Stimulated activated CD4-positive, alpha-beta T cell treated with anti-CD3 and anti-CD28 coated beads, Interleukin-12 subunit alpha, Interleukin-12 subunit beta, amount 100 ng/mL, for 48 hours (primary cell): ENCODE data around the gene FRMD4A.
"Not testable (repeated sequence)": the region's sequence is repeated elsewhere in the genome, so short reads cannot be mapped to it uniquely, and the experiment has no call there.

Source experiments
- DNase-seq, 3 donors: peaks; one replicate each; pipeline ENCODE4 v3.0.0-alpha.2; 2020; ENCODE audit warnings: low read depth in 2 of 3, low spot score in 1 of 3

FRMD4A gene

GRCh38 chr10:14153570-14154055, 177.1 kb downstream of the FRMD4A start:
- DNase-seq, result no peak

DNA sequence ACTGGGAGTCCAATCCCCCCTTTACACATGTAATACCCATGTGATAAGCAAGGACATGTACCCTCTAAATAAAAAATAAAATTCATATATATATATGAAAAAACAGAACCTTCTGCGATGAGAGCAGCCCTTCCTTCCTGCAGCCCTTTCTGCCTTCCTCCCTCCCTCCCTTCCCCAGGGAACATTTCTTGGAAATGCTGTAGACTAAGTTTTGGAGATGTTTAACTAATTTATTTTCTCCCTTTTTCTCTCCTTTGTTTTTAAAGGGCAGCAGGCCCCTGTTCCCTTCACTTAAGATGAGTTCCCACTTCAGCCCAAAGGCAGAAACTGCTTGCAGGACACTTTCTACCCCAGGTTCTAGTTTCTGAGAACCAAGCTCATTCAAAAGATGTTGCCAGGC, 179.2 kb downstream of the FRMD4A start:
- DNase-seq, result no peak

- no peak for DNase-seq
Measured at GRCh38 chr10:14150526-14150925, 180.2 kb downstream of the FRMD4A start.

DNA sequence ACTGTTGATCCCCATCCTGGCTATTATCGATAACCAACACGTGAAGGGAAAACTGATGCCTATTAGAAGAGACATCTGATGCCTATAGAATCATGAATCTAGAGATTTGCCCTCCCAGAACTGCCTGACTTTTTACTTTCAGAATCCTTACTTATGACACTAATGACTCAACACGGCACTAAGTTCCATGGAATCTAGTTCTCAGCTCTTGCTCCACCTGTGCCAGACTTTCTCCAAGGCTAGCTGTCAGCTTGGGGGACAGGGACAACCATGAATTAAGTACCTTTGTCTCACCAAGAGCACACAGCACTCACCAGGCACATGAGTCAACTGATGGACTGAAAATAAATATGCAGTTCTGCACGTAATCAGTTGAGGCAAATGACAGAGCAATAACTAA, 184.2 kb downstream of the FRMD4A start:
- DNase-seq, result no peak

- no peak for DNase-seq
Measured at GRCh38 chr10:14146025-14146424, 184.7 kb downstream of the FRMD4A start.

GRCh38 chr10:14144451-14144850, 186.3 kb downstream of the FRMD4A start:
- no peak for DNase-seq

- DNase-seq, result no peak
Measured at GRCh38 chr10:14142606-14143250, 188.0 kb downstream of the FRMD4A start.

GRCh38 chr10:14141283-14141682, 189.4 kb downstream of the FRMD4A start:
- no peak for DNase-seq

GRCh38 chr10:14137391-14137790, 193.3 kb downstream of the FRMD4A start:
- no peak for DNase-seq

DNA sequence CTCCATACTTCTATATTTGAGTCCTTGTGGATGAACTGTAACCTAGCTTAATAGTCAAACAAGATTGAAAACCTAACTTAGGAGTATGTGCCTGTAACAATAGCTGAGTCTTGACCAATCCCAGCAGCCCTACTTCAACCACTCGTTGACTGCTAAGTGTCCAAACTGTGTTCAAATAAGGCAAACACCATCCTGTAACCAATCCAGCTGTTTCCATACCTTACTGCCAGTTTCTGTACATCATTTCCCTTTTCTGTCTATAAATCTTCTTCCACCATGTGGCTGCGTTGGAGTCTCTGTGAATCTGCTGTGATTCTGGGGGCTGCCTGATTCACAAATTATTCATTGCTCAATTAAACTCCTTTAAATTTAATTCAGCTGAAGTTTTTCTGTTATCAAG, 195.5 kb downstream of the FRMD4A start:
- DNase-seq, result not testable (repeated sequence)

DNA sequence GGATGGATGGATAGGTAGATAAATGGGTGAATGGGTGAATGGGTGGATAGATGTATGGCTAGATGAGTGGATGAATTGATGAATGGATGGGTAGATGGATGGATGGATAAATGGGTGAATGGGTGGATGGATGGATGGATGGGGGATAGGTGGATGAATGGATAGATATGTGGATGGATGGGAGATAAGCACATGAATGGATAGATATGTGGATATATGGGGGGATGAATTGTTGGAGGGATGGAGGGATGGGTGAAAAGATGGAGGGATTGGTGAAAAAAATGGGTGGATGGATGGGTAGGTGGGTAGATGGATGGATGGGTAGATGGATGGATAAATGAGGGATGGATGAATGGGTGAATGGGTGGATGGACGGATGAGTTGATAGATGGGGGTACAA, 196.4 kb downstream of the FRMD4A start:
- no peak for DNase-seq

- no peak for DNase-seq
Measured at GRCh38 chr10:14131261-14131960, 199.3 kb downstream of the FRMD4A start.

DNA sequence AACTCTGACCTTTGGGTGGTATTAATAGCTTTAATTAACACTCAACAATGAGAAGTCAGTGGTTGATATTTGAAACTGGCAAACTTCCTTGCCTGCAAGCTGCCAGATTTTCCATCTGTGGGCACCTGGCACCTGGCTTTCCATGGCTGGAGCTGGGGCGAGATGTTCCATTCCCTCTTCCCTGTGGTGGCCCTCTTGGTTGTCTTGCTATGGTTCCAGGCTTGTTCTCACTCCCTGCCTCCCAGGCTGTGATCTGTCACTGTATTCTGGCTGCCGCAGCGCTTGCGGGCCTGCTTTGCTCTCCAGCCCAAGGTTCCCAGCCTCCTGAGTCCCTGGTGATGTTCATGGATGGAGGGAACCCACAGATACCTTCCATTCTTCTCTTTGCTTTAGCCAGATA, 201.0 kb downstream of the FRMD4A start:
- no peak for DNase-seq

GRCh38 chr10:14128519-14128918, 202.2 kb downstream of the FRMD4A start:
- DNase-seq, result no peak

DNA sequence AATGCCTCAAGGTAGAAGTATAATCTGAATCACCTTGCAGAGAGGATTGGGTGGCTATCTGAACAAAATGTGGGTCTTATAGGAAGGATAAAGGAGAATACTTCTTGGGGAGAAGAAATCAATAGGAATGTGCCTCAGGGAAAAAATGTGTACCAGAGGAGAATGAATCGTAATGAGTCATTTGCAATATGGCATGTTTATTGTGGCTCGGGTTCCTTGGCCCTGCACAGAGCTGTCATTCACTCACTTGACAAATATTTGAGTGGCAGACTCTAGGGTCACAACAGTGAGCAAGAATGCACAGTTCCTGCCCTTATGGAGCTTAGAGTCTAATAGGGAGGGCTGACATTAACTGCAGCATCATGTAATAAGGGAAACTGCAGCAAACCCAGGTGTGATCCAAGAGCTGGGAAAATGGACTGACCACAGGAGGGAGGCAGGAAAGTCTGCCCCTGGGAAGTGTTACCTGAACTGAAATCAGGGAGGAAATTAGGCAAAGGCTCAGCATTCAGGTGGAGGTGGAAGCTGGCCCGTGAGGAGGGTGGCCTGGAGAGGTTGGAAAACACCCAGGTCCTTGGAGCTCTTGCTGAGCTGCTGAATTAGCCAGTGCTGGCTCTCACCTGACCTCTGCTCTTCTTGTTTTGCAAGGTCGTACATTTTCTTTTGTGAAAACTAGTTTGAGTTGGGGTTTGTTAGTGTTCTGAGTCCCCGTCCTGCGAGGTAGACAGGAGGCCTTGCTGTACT, 203.9 kb downstream of the FRMD4A start:
- DNase-seq, result no peak

DNA sequence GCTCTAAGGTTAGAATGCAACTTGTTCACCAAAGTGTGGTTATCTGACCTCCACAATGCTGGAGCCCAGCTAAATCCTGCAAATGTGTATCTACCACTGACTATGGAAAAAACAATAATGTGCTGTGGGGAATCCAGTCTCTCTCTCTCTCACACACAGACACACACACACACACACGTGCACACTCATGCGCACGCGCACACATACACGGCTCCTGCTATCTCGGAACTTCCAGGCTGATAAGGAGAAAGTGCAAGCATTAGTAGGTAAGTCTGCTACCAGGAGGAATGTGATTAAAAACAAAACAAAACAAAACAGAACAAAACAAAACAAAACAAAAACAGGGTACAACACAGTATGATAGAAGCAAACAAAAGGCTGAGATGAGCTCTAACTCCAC, 205.2 kb downstream of the FRMD4A start:
- no peak for DNase-seq

GRCh38 chr10:14124941-14125340, 205.8 kb downstream of the FRMD4A start:
- no peak for DNase-seq

GRCh38 chr10:14123139-14123538, 207.6 kb downstream of the FRMD4A start:
- no peak for DNase-seq

DNA sequence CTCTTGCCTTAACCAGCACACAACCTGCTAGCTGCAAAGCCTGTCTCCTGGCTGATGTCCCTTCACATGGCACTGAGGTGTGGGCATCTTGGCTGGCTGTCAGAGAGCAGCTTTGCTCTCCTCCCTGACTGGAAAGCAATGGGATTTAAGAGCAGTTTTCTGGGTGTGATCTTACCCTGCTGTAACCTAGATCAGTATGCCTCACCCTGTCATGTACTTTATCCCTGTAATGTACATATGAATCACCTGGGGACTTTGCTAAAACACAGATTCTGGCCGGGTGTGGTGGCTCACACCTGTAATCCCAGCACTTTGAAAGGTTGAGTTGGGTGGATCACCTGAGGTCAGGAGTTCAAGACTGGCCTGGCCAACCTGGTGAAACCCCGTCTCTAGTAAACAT, 209.9 kb downstream of the FRMD4A start:
- no peak for DNase-seq

DNA sequence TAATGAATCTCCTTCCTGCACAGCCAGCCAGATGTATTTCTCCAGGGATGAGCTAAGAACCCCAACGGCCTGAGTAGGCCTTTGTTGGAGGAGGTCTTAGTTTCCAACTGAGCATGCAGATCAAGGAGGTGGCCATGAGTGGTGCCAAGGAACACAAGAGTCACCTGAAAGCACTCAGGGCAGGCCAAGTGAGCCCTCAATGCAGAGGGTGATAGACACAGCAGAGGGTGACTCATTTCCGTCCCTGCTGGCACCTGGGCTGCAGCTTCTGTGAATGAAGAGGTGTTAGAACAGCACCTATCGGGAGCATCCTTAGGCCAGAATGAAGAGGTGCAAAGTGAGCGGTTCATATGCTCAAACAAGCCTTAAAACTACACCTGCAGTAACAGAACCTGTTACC, 211.8 kb downstream of the FRMD4A start:
- DNase-seq, result no peak

DNA sequence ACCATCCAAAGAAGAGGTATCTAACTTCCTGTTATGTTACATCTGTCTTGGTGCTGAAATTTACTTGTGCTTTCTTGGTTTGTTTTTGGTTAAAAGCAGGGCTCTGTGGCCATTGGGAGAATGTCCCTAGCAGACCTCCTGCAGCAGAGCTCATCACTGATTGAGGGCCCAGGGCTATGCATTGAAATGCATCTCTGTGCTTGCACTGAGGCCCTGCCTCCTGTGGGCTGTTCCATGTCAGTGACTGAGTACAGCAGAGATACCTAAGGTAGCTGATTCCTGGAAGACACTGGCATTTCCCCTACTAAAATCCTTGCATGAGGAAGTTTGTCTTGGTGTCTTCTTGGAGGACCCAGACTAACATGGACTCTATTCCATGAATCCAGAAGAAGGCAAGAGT, 213.9 kb downstream of the FRMD4A start:
- DNase-seq, result no peak

DNA sequence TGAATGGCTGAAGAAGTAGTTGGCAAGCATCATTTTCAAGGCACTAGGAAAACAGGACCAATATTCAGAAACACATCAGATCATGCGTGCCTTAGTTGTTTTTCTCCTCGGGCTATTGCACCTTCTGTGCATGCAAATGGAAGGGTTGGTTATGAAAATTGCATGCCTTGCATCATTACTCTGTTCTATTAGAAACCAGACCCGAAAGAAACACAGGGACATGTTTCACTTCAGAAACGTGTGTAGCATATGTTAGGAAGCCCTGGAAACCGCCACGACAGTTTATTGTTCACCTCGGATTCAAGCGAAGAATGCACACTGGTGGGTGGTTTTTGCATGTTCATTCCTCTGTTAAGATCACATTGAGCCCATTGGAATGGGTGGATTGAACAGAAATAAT, 214.7 kb downstream of the FRMD4A start:
- DNase-seq, result no peak
